PC-9 (cell line): Measurements from ENCODE around the gene NLRC4. TPM values are rescaled to one million over a fixed set of nuclear protein-coding genes. Genes with fewer than 3 reads are reported as not detected.
"Not testable (repeated sequence)": the region's sequence is repeated elsewhere in the genome, so short reads cannot be mapped to it uniquely, and the experiment has no call there.

Source experiments
- Bru-seq: library from RNA; stranded (reverse); fragments of 400-500 nt; gene quantifications from one replicate; lab custom pipeline; 2021; lab: Mats Ljungman, UMichigan
- BruChase-seq, 2 experiments: library from RNA; stranded (reverse); fragments of 400-500 nt; gene quantifications; one replicate each; lab custom pipeline; 2021; lab: Mats Ljungman, UMichigan
- BruUV-seq: library from RNA; stranded (reverse); fragments of 400-500 nt; replicated peaks from 2 replicates; lab custom pipeline; 2021; lab: Mats Ljungman, UMichigan
- CTCF ChIA-PET: fragments of 300-600 bp; sonication (Branson Sonifier 250); formaldehyde crosslinking; loops from one replicate; lab custom pipeline; 2022; ENCODE audit warnings: antibody characterized with exemption; lab: Charles Lee
- POLR2A ChIA-PET: fragments of 300-600 bp; sonication (Branson Sonifier 250); formaldehyde crosslinking; loops from one replicate; lab custom pipeline; 2022; ENCODE audit warnings: antibody characterized with exemption; ENCODE audit not compliant: unreplicated experiment; lab: Charles Lee
- DNase-seq, 2 experiments: peaks; one replicate each; pipeline versions ENCODE4 v3.0.0 to v3.0.0-alpha.2; 2015 to 2022; ENCODE audit warnings: mixed read lengths in 1 of 2
- H2AFZ ChIP-seq: fragments of 200-600 bp; sonication (generic); 2 replicates; pipeline ENCODE4 v1.8.1; 2017; ENCODE audit warnings: antibody characterized with exemption
- H3F3A ChIP-seq: fragments of 200-600 bp; sonication (generic); 2 replicates; pipeline ENCODE4 v1.8.1; 2017; ENCODE audit warnings: antibody characterized with exemption, mild to moderate bottlenecking, low read depth; ENCODE audit not compliant: insufficient read depth
- H3K27ac ChIP-seq: fragments of 200-600 bp; sonication (generic); 2 replicates; pipeline ENCODE4 v1.6.1; 2016; ENCODE audit warnings: mixed run types
- H3K27me3 ChIP-seq: fragments of 200-600 bp; sonication (generic); 2 replicates; pipeline ENCODE4 v1.6.1; 2016; ENCODE audit warnings: low read depth, mixed run types; ENCODE audit not compliant: insufficient read depth
- H3K36me3 ChIP-seq: fragments of 200-600 bp; sonication (generic); 2 replicates; pipeline ENCODE4 v1.6.1; 2016; ENCODE audit warnings: low read depth, mixed run types
- H3K4me1 ChIP-seq: fragments of 200-600 bp; sonication (generic); replicated peaks from 2 replicates; pipeline ENCODE4 v1.6.1; 2016; ENCODE audit warnings: mixed run types; ENCODE audit not compliant: insufficient read depth
- H3K4me2 ChIP-seq: fragments of 200-600 bp; sonication (generic); 2 replicates; pipeline ENCODE4 v1.6.1; 2017; ENCODE audit warnings: mixed run types
- H3K4me3 ChIP-seq: fragments of 200-600 bp; sonication (generic); 2 replicates; pipeline ENCODE4 v1.6.1; 2016; ENCODE audit warnings: mixed run types
- H3K79me2 ChIP-seq: fragments of 200-600 bp; sonication (generic); 2 replicates; pipeline ENCODE4 v1.6.1; 2017; ENCODE audit warnings: low read depth, mixed run types
- H3K9me2 ChIP-seq: fragments of 200-600 bp; sonication (generic); 2 replicates; pipeline ENCODE4 v1.8.1; 2017; ENCODE audit warnings: mild to moderate bottlenecking; ENCODE audit not compliant: insufficient read depth
- H3K9me3 ChIP-seq: fragments of 200-600 bp; sonication (generic); 2 replicates; pipeline ENCODE4 v1.8.1; 2016; ENCODE audit warnings: low read depth; ENCODE audit not compliant: insufficient read depth
- H4K20me1 ChIP-seq: fragments of 200-600 bp; sonication (generic); 2 replicates; pipeline ENCODE4 v1.8.1; 2017; ENCODE audit not compliant: insufficient read depth
- EZH2 ChIP-seq: fragments of 200-600 bp; sonication (generic); IDR thresholded peaks from 2 replicates; pipeline ENCODE4 v1.8.0; 2017; ENCODE audit warnings: antibody characterized with exemption, low read depth
- intact Hi-C: fragments of 100-400 bp; cut with micrococcal nuclease; formaldehyde crosslinking; loops from one replicate; pipeline ENCODE4 v1.10.0; 2022; ENCODE audit not compliant: unreplicated experiment
- long read RNA-seq: library from polyadenylated mRNA; stranded (forward); transcript quantifications from one replicate; pipeline ENCODE4 v2.0.0, GENCODE V29; 2022
- total RNA-seq: library from RNA; stranded (reverse); gene quantifications from 2 replicates; pipeline ENCODE4 v1.2.3, GENCODE V29; 2021
- TF ChIP-seq, protein P1 (sequence below): fragments of 200-600 bp; sonication (generic); conservative IDR thresholded peaks from 2 replicates; pipeline ENCODE4 v1.6.1; 2017; ENCODE audit warnings: mixed run types, antibody characterized with exemption, mild to moderate bottlenecking, moderate library complexity

The NLRC4 gene
- not detected in 2 replicates for total RNA-seq
- Bru-seq, nascent RNA: not detected
- BruChase-seq, experiment 1, labeled RNA remaining after a 2-hour chase: percentile 5 among the genes with signal in this experiment
- BruChase-seq, experiment 2, labeled RNA remaining after a 6-hour chase: percentile 10 among the genes with signal in this experiment
- long read RNA-seq, partial matches to known transcripts: 0 of 1 reads
- long read RNA-seq, other reads (novel, unspliced or antisense): 1 of 1 reads

GRCh38 chr2:32264422-32265105 is at the start of gene NLRC4:
Gene NLRC4 (minus strand): TSS chr2:32264886. CDS start chr2:32256775, 8,111 bp downstream.
- no TSS peak for BruUV-seq
- POLR2A ChIA-PET: no interaction called here
- H2AFZ ChIP-seq: 0 out of 2 replicates have a peak within 1 kb of the TSS, but pooled peaks have one; percentile 14
- no peak for DNase-seq
- no peaks in the 10 kb centered on the region for H4K20me1 ChIP-seq
- no peaks in the 10 kb centered on the region for H3K27me3 ChIP-seq
- H3K4me3 ChIP-seq: no peak within 1 kb of the TSS
- no peak within 1 kb of the TSS for H3K4me2 ChIP-seq
- no peaks in the 10 kb centered on the region for H3K9me3 ChIP-seq
- intact Hi-C loops: no loop called here
- H3F3A ChIP-seq: no peaks in the 10 kb centered on the region
- H3K27ac ChIP-seq: no peak within 1 kb of the TSS
- H3K4me1 ChIP-seq: no peaks in the 10 kb centered on the region
- H3K36me3 ChIP-seq: no peaks in the 10 kb centered on the region
- no peaks in the 10 kb centered on the region for H3K9me2 ChIP-seq
- CTCF ChIA-PET: no interaction called here
- H3K79me2 ChIP-seq: no peaks in the 10 kb centered on the region
- TF ChIP-seq EZH2: no peak
- TF ChIP-seq, protein P1, sequence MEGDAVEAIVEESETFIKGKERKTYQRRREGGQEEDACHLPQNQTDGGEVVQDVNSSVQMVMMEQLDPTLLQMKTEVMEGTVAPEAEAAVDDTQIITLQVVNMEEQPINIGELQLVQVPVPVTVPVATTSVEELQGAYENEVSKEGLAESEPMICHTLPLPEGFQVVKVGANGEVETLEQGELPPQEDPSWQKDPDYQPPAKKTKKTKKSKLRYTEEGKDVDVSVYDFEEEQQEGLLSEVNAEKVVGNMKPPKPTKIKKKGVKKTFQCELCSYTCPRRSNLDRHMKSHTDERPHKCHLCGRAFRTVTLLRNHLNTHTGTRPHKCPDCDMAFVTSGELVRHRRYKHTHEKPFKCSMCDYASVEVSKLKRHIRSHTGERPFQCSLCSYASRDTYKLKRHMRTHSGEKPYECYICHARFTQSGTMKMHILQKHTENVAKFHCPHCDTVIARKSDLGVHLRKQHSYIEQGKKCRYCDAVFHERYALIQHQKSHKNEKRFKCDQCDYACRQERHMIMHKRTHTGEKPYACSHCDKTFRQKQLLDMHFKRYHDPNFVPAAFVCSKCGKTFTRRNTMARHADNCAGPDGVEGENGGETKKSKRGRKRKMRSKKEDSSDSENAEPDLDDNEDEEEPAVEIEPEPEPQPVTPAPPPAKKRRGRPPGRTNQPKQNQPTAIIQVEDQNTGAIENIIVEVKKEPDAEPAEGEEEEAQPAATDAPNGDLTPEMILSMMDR: no peak

DNA sequence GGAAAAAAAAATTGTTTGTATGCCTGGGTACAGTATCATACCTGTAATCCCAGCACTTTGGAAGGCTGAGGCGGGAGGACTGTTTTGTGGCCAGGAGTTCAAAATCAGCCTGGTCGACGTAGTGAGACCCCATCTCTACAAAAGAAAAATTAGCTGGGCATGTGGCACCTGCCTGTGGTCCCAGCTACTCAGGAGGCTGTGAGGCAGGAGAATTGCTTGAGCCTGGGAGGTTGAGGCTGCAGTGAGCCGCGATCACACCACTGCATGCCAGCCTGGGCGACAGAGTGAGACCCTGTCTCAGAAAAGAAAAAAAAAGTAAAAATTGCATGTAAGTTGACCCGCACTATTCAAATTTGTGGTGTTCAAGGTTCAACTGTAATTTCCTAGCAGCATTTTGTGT is 45.9 kb upstream of the NLRC4 start:
- TF ChIP-seq, protein P1: no peak
- no peak for TF ChIP-seq EZH2
- Histone ChIP-seq H4K20me1 (no peaks in the 10 kb centered on the region), H3K79me2 (no peaks in the 10 kb centered on the region), H3K9me2 (no peaks in the 10 kb centered on the region), H3K4me1 (no peaks in the 10 kb centered on the region), H3K4me2 (no peak overlapping the region), H3K36me3 (peaks cover 12% of the 10 kb centered on the region; the same call in 1 of the 2 replicates), H3F3A (peaks cover 14% of the 10 kb centered on the region; the same call in 1 of the 2 replicates), H3K9me3 (no peaks in the 10 kb centered on the region), H3K27ac (no peak overlapping the region), H3K4me3 (no peak overlapping the region), H3K27me3 (no peaks in the 10 kb centered on the region), H2AFZ (no peak overlapping the region)
- DNase-seq: no peak
- no TSS peak for BruUV-seq
- CTCF ChIA-PET: no interaction called here
- intact Hi-C loops: no loop called here
- POLR2A ChIA-PET: no interaction called here

DNA sequence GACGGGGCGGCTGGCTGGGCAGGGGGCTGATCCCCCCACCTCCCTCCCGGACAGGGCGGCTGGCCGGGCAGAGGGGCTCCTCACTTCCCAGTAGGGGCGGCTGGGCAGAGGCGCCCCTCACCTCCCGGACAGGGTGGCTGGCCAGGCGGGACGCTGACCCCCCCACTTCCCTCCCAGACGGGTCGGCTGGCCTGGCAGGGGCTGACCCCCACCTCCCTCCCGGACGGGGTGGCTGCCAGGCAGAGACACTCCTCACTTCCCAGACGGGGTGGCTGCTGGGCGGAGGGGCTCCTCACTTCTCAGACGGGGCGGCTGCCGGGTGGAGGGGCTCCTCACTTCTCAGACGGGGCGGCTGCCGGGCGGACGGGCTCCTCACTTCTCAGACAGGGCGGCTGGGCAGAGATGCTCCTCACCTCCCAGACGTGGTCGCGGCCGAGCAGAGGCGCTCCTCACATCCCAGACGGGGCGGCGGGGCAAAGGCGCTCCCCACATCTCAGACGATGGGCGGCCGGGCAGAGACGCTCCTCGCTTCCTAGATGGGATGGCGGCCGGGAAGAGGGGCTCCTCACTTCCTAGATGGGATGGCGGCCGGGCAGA is 29.4 kb upstream of the NLRC4 start:
- H3K4me3 ChIP-seq, BruUV-seq, DNase-seq, H4K20me1 ChIP-seq, H3K27ac ChIP-seq, intact Hi-C loops, CTCF ChIA-PET, H3K27me3 ChIP-seq, H3K9me2 ChIP-seq, H3K9me3 ChIP-seq, H3K4me2 ChIP-seq, H2AFZ ChIP-seq, POLR2A ChIA-PET, H3F3A ChIP-seq: not testable (repeated sequence)
- Histone ChIP-seq H3K4me1 (peaks cover 14% of the 10 kb centered on the region), H3K36me3 (0 out of 2 replicates have a peak, but pooled peaks cover 10% of the 10 kb centered on the region), H3K79me2 (peaks cover 13% of the 10 kb centered on the region)

GRCh38 chr2:32293493-32293892 is 28.8 kb upstream of the NLRC4 start:
- H3K9me3 ChIP-seq, CTCF ChIA-PET, H4K20me1 ChIP-seq, H3K4me2 ChIP-seq, intact Hi-C loops, H3K9me2 ChIP-seq, BruUV-seq, DNase-seq, H3K4me3 ChIP-seq, POLR2A ChIA-PET, H2AFZ ChIP-seq, H3K27ac ChIP-seq, H3K27me3 ChIP-seq: not testable (repeated sequence)
- Histone ChIP-seq H3F3A (peaks cover 12% of the 10 kb centered on the region; the same call in 1 of the 2 replicates), H3K4me1 (peaks cover 19% of the 10 kb centered on the region), H3K36me3 (0 out of 2 replicates have a peak, but pooled peaks cover 10% of the 10 kb centered on the region), H3K79me2 (peaks cover 17% of the 10 kb centered on the region)
